NCI-H187 (cell line): Measurements from ENCODE around the gene HLA-DRB5.
"Not testable (repeated sequence)": the region's sequence is repeated elsewhere in the genome, so short reads cannot be mapped to it uniquely, and the experiment has no call there.

Experiments
- DNase-seq, 2 experiments: peaks; one replicate each; lab custom pipeline; 2025; lab: John Stamatoyannopoulos, UW

The HLA-DRB5 gene

DNA sequence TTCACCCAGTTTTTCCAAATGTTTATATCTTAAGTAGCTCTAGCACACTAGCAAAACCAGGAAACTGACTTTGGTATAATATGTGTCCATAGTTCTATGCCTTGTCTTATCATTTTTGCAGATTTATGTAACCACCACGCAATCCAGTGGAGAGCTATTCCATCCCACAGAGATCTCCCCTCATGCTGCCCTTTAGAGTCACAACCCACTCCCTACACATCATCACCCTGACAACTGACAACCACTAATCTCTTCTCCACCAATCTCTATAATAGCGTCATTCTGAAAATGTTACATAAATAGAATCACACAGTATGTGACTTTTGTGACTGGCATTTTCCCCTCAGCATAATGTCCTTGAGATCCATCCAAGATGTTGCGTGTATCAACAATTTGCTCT is 29.1 kb downstream of the HLA-DRB5 start:
- no peak for DNase-seq

DNA sequence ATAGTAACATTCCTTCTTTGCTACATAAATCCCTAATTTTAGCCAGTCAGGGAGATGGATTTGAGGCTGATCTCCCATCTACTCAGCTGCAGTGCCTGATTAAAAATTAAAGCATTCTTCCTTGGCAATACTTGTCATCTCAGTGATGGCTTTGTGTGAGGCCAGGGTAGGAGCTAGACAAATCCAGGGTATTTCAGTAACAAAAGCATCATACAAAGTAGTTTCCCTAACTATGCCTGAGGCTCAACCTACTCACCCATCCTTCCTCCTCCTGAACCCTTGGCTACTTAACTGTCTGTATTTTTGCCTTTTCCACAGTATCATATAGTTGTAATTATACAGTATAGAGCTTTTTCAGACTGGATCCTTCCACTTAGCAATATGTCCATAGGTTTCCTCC is 37.7 kb downstream of the HLA-DRB5 start:
- no peak for DNase-seq

DNA sequence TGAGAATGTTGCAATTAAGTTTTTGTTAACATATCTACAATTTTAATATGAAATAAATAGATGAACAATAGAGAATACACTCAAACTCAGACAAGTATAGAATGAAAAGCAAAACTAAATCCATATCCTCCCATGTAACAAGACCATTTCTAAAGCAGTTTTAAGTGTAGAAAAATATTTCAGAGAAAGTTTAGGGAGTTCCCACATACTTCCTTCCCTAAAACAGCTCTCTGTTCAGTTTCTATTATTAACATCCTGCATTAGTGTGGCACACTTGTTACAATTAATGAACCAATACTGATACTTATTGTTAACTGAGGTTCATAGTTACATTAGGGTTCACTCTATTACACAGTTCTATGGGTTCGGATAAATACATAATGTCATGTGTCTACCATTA is 38.4 kb downstream of the HLA-DRB5 start:
- no peak for DNase-seq

DNA sequence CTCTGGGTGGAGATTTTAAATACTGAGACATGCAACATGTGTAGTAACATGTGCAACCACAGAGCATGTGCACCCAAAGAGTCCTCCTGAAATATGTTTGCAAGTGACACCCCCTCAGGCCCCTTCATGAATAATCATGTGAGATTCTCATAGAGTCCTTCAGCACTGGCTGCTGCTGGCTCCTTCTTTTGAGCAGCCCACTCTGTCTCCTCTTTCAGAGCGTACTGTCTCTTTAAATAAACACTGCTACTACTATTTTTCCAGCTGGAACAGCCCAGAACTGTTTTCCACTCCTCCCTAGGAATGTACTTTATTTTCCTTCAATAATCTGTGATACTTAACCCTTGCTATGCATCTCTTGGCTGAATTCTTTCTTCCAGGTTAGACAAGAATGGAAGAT is 42.0 kb downstream of the HLA-DRB5 start:
- DNase-seq: no peak

DNA sequence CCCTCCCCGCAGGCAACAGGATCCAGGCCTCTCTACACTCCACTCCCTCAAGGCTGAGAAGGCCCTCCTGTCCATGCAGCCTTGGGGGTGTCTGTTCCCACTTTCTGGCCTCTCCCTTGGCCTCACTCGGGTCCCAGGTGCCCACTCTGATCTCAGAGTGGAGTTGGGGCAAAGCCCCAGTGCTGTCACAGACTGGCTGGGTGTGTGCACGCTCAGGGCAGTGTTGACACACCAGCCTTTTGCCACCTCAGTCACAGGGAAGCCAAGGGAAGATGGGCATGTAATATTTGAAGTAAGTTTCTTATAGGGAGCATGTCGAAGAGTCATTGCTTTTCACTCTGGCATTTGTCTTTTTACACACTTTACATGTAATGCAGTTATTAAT is 45.5 kb downstream of the HLA-DRB5 start:
- no peak for DNase-seq

DNA sequence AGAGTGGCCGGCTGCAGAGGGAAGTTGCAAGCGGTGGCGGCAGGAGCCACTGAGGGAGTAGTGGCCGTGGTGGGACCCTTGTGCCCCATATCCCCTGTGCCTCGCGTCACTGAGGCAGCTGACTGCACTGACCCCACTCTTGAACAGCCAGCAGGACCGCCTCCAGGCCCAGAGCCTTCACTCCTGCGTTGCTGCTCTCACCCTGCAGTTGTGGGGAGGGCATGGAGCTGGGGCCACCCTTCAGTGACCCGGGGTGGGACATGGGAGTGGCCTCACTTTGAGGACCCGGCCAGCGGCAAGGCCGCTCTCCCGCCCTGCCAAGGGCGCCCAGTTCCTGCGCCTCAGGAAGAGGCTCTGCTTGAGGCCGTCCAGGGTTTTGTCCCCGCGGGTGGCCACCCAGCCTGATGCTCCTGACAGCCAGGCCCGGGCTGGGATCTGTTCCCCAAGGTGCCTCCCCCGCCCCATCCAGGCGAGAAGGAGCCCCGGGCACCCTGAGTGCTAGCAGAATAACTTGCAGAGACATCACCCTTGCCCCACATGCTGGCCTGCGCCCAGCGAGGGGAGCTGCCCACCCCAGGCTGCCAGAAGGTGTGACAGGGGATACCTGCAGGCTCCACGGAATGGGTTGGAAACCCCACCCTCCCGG is 46.0 kb downstream of the HLA-DRB5 start:
- no peak for DNase-seq

DNA sequence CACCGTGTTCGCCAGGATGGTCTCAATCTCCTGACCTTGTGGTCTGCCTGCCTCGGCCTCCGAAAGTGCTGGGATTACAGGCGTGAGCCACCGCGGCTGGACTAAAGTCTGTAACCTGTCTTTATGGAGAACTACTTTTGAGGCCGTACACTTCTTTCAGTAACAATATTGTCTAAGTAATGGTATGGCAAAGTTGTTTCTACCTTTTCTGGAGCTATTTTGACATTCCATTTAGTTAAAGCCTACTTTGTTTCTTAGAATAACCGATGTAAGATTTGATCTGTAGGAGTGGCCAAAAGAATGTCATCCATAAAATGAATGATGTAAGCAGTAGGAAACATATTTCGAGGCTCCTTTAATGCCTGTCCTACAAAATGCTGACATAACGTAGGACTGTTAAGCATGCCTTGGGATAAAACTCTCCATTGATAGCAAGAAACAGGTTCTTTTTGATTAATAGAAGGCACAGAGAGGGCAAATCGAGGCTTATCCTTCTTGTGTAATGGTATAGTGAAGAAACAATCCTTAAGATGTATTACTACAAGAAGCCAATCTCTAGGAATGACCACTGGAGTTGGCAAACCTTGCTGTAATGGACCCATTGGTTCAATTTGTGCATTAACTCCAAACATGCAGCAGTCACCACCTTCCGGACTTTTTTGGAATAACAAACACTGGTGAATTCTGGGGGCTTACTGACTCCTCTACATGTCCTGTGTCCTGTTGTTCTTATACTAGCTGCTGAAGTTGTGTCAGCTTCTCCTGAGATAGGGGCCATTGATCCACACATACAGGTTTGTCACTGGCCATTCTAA is 54.5 kb downstream of the HLA-DRB5 start:
- no peak for DNase-seq

DNA sequence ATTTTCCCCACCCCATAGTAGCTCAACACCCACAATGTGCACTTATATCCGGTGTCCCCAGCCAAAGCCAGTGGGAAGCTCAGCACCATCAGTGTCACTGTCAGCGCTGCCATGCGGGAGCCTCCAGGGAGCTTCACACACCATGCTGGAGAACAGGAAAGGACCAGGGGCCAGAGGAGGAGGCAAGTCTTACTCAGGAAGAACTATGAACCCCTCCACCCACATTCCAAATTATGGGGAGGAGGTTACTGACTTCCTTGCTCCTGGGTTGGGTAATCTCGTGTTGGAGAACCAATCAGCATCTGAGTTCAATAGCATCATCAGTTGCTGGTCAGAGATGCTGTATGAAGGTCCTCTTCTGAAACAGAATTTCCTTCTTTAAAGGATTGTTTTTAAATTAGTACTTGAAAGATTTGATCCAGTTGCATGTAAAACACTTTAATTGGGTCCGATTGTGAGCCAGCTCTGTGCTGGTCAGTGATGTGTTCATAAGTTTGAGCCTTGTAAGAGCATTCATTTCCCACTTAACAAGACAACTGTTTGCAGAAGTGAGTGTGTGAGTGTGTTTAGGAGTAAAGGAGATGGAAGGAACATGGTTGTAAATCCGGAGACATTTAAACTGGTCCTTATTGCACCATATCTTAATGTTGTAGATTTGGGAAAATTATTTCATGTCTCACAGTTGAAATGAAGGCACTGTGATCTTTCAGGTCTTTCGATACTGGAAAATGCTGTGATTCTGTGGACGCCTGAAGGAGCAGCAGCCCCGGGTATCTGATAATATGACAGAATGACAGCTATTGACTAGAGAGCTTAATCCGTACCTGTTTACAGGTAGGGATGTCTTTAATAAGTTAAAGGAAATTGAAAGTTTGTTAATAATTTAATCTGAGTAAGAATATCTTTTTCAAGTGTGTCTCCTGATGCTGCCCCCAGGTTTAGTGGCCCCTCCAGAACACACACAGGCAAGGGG is 56.4 kb downstream of the HLA-DRB5 start:
- not testable (repeated sequence) for DNase-seq

DNA sequence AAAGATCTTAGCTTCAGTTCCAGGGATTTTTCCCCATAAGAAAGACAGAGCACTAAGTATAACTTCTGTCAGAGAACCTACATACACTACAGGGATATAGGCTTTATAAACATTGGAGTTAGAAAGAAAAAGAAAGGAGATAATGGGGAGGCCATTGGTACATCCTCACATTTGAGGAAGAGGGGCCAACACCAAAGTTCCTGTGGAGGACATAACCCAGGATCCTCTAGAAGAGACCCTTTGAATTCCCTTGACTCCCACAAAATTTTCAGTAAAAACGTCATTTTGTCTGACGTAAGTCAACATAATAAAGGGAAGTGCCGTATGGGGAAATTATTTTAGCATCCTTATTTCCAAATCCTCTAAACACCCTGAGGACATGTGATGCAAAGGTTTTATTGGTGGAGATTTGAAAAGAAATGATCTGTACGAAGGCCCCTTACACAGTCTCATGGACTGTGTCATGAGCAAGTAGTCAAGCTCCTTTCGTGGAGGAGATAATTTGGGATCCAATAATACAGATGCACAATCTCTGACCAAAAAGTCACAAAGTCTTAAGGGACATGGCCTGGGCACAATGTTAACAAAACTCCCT is 57.2 kb downstream of the HLA-DRB5 start:
- no peak for DNase-seq

DNA sequence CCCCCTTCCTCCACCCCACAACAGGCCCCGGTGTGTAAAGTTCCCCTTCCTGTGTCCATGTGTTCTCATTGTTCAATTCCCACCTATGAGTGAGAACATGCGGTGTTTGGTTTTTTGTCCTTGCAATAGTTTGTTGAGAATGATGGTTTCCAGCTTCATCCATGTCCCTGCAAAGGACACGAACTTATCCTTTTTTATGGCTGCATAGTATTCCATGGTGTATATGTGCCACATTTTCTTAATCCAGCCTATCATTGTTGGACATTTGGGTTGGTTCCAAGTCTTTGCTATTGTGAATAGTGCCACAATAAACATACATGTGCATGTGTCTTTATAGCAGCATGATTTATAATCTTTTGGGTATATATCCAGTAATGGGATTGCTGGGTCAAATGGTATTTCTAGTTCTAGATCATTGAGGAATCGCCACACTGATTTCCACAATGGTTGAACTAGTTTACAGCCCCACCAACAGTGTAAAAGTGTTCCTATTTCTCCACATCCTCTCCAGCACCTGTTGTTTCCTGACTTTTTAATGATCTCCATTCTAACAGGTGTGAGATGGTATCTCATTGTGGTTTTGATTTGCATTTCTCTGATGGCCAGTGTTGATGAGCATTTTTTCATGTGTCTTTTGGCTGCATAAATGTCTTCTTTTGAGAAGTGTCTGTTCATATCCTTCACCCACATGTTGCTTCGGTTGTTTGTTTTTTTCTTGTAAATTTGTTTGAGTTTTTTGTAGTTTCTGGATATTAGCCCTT is 62.2 kb downstream of the HLA-DRB5 start:
- DNase-seq: not testable (repeated sequence)
